ENCODE measurements around the gene OR10P1.
"Not testable (repeated sequence)": the region's sequence is repeated elsewhere in the genome, so short reads cannot be mapped to it uniquely, and the experiment has no call there.

The OR10P1 gene, protein sequence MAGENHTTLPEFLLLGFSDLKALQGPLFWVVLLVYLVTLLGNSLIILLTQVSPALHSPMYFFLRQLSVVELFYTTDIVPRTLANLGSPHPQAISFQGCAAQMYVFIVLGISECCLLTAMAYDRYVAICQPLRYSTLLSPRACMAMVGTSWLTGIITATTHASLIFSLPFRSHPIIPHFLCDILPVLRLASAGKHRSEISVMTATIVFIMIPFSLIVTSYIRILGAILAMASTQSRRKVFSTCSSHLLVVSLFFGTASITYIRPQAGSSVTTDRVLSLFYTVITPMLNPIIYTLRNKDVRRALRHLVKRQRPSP

DNA sequence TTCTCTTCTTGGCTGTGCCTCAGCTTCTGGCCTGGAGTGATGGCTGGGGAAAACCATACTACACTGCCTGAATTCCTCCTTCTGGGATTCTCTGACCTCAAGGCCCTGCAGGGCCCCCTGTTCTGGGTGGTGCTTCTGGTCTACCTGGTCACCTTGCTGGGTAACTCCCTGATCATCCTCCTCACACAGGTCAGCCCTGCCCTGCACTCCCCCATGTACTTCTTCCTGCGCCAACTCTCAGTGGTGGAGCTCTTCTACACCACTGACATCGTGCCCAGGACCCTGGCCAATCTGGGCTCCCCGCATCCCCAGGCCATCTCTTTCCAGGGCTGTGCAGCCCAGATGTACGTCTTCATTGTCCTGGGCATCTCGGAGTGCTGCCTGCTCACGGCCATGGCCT, at the start of gene OR10P1:
TSS of gene OR10P1 (plus strand) at position 40 of the 400 bp plus-strand sequence. CDS start at position 40, 0 bp downstream.
- no peak for DNase-seq (ENCODE audit: low spot score)

DNA sequence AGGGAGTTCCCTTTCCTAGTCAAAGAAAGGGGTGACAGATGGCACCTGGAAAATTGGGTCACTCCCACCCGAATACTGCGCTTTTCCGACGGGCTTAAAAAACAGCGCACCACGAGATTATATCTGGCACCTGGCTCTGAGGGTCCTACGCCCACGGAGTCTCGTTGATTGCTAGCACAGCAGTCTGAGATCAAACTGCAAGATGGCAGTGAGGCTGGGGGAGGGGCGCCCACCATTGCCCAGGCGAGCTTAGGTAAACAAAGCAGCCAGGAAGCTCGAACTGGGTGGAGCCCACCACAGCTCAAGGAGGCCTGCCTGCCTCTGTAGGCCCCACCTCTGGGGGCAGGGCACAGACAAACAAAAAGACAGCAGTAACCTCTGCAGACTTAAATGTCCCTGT, 46.5 kb upstream of the OR10P1 start:
- DNase-seq (ENCODE audit: low spot score) = not testable (repeated sequence)

DNA sequence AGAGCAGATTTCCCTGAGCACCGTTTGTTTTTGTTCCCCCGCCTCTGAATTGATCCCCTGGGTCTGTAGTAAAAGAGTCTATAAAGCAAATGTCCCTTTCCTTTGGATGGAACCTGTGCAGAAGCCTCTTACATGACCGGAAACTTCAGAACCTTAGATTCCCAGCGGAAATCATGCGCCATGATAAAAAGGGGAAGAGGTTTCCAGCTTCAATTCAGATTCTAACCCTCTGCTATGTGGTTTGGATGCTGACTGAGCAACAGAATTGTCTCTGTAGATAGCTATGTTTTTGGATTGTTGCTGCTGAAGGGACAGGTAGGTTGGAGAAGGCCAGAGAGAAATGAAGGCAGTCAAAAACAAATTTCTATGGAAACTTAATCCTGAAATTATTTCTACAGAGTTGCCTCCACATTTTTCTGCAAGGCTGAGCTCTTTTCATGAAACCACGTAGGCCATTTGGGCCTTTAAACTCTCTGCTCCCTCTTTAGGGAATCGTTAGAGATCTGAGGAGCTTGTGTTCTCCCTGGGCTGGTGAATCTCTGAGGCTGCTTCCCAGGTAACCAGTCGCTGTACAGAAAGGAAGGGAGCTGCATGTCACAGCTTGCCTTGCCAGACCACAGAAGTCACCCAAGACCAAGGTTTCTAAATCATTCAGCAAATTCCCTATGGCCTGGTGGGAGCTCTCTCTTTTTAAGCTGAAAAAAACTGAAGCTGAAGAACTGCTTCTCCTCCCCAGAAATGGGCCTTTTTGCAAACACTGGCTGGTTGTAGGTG, 28.7 kb upstream of the OR10P1 start:
- DNase-seq (ENCODE audit: low spot score) = no peak

DNA sequence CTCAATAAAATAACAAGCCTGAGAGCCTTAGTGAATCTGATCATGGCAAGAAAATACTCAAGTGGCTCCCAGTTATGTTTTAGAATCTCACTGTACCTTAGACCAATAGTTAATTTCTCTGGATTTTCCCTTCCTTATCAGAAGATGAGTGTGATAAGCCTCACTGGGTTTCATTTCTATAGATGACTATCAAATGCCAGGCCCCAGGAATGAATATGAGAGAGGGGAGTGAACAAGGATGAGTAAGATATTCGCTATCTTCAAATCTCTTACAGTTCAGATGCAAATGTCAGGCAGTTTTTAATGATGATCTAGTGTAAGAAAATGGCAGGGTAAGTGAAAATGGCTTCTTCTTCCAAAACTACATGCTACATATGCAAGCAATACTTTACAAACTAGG, 26.1 kb upstream of the OR10P1 start:
- DNase-seq (ENCODE audit: low spot score) = no peak

DNA sequence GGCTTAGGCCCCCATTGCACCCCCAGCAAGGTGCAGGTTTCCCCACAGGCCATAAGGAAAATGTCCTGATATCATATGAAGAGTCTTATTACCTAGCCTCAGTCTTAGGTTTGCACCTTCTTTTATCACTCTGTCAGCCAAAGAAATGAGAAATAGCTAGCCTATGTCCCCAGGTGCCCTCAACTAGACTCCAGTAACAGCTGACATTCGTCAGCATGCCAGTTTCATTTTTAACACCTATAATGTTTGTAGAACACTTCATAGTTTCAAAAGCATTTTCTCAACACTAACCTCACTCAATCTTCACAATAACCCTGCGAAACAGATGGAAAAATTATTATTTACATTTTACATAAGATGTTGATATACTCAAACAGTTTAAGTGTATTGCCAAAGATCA, 24.0 kb upstream of the OR10P1 start:
- no peak for DNase-seq (ENCODE audit: low spot score)

DNA sequence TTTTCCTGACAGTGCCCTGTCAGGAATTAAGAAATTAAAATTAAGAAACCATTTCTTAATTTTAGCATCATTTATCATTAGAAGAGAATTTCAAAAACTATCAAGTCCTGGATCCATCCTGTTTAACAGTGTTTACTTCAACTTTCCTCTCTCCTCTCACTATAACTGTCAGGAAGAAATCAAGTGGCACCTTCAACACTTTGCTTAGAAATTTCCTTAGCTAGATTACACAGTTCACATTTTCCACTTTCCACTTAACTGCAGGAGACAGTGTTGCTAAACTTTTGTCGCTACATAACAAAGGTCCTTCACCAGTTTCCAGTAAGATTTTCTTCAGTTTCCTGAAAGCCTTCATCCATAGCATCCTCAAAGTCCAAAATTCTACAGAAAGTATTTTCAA, 21.9 kb upstream of the OR10P1 start:
- DNase-seq (ENCODE audit: low spot score) = no peak

DNA sequence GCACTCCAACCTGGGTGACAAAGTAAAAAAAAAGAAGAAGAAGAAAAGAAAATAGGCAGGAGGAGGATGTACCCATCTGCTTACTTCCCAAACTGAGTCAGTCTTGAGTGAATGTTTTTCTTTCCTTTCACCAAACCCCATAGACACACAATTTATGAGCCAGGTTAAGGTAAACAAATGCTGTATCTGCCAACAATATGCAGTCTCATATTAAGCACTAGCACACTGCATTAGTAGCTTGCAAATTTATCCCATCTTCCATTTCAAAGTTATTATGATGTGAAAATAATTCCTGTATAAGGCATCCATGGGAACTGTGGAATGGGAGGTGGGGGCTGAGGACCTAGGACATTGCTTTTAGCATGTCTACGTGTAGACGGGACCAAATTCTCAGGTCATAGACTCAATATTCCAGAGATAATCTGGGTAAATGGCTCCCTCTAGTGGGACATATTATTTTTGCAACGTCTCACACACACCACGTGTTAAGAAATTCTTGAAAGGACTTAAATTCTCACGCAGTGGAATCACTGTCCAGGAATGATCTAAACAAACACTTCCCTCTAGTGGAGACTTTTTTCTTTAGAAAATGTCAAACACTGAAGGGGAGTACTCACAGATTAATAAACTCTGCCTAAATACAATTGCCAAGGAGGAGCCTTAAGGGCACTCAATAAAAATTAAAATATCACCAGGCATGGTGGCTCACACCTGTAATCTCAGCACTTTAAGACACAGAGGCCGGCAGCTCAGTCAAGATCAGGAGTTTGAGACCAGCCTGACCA, 17.1 kb upstream of the OR10P1 start:
- DNase-seq (ENCODE audit: low spot score) = peak; percentile 97

DNA sequence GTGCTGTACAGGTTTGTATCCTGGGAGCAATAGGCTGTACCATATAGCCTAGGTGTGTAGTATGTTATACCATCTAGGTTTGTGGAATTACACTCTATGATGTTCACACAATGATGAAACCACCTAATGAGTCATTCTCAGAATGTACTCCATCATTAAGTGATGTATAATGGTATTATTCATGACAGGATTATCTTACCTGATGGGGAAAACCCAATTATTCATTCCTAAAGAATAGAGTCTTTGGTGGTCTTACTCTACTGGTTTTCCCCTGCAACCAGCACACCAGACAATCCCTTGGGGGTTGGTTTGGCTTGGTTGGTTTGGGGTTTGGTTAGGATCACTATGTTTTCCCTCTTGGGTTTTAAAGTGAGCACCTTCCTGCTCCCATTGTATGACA, 12.6 kb upstream of the OR10P1 start:
- no peak for DNase-seq (ENCODE audit: low spot score)

DNA sequence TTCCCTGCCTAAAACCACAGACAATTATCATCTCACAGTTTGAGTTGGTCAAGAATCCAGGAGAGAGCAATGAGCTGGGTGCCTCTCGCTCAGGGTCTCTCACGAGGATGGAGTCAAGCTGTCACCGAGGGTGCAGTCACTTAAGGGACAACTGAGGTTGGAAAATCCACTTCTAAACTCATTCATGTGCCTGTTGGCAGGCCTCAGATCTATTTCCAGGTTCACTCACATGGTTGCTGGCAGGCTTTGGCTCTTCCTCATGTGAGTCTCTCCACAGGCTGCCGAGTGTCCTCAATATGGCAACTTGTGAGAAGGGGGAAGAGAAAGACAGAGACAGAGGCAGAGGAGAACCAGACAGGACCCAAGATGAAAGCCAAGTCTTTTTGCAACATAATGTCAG, 10.5 kb upstream of the OR10P1 start:
- no peak for DNase-seq (ENCODE audit: low spot score)

DNA sequence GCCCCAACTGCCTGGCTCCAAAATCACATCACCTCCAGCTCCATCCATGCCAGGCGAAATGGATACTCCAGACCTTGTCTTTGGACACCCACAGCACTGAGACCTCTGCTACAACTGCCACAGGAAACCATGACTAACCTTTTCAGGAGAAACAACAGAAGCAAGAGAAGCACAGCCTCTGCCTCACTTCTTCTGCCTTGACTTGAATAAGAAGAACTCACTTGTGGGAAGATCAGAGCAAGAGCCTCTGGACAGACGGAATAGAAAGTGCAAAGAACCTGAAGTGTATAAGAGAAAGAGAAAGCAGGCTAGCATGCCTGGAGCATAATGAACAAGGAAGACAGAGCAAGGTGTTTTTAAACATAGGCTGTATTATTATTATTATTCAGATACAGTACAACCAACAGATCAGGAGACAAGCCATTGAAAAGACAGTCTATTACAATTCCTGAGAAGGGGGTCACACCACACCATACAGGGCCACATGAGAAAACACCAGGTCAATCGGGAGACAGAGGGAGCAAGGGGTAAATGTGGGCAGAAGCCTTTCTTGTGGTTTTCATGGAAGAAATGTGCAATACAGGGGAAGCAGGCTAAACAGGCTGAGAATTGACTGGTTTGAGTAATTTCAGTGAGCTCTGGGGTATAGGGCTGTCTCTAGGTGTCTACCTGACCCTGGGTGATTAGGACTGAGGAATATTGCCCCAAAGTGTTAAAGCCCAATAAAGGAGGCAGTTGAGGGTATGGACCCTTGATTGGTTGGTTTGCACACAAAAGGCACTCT, 7.4 kb upstream of the OR10P1 start:
- no peak for DNase-seq (ENCODE audit: low spot score)

DNA sequence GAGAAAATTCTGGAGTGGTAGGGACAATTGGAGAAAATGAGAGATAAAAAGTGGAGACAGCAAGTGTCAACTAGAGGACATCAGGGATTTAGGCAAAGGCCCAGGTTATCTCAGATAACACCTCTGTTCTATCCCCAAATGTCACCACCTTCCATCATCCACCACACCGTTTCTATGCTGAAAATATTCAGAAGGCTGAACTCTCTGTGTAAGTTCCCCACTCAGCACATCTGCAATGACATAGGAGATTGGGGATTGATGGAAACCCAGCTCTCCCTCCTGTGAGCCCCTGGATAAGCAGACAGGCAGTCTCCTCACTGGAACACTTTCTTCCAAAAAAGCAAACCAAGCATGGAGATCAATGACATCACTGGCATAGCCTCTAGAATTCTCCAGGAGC, 5.6 kb upstream of the OR10P1 start:
- DNase-seq (ENCODE audit: low spot score) = no peak

DNA sequence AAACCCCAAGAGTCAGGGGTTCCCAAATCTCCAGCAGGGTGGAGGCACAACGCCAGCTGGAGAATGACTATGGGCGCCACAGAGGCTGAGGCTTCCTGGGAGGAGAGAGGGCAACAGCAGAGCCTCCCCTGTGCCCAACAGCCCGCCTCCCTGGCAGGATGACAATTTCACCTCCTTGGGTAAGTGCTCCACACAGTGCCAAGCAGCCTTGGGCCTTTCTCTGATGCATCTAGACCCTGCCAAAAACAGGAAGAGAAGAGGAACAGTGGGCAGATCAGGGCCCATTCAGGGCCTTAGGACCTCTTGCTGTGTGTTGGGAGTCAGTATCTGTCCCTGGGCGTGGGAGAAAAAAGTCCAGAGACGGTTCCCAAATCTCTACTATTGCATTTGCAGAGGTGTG, 5.0 kb upstream of the OR10P1 start:
- no peak for DNase-seq (ENCODE audit: low spot score)

DNA sequence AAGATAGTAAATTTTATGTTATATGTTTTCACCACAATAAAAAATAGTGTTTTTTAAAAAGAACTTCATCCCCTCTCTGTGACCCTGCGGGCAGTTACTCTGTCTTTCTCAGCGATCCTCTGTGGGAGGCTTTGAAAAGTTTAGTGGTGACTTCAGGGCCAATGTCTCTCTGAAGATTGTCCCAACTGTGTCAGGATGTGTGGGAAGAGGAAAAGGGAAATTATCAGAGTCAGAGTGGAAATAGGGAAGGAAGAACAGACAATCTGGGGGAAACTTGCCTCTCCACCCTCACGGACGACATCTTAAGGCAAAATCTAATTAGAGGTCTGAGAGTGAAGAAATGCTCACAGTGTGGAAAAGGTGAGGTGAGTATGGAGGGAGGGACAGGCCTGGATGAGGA, 3.5 kb upstream of the OR10P1 start:
- DNase-seq (ENCODE audit: low spot score) = no peak

DNA sequence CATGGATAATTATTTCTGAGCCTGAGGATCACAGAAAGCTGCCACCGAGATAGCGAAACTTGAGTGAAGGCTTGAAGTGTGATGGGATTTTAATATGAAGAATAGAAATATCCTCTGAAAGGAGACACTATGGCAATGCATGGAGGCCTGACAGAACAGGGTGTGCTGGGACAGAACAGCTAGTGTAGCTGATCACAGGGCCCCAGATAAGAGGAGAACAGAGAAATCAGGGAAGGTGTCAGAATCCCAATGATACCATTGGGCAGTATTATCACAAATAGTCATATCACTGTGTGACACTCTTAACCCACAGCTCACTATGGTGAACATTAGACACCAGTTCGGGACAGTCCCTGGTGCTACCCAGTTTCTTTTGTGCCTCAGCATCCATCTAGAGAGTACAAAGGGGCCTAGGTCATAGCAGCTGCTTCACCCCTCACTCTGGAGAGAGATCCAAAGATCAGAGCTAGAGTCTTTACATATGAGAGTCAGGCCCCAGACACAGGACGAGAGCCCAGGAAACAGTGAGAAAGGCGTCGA, 506 bp upstream of the OR10P1 start:
- DNase-seq (ENCODE audit: low spot score) = no peak

DNA sequence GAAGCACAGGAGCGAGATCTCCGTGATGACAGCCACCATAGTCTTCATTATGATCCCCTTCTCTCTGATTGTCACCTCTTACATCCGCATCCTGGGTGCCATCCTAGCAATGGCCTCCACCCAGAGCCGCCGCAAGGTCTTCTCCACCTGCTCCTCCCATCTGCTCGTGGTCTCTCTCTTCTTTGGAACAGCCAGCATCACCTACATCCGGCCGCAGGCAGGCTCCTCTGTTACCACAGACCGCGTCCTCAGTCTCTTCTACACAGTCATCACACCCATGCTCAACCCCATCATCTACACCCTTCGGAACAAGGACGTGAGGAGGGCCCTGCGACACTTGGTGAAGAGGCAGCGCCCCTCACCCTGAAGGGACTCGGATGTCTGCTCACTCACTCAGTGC, 775 bp downstream of the OR10P1 start:
- no peak for DNase-seq (ENCODE audit: low spot score)

DNA sequence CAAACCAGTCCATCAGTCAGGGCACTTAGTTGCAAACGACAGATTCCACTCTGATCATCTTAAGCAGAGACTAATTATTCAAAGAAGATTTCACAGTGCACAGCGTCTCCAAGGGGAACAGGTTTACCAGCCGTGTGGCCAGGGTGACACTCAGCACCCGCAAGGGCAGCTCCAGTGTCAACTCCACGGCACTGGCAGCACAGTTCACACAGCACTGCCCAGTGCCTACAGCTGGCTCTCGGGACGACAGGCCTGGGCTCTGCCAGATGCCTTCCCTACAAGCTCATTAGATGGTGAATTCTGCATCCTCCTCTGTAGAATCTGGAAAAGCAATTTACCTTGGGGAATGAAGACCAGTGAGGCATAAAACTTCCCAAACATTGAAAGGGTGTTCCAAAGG, 4.9 kb downstream of the OR10P1 start:
- no peak for DNase-seq (ENCODE audit: low spot score)

DNA sequence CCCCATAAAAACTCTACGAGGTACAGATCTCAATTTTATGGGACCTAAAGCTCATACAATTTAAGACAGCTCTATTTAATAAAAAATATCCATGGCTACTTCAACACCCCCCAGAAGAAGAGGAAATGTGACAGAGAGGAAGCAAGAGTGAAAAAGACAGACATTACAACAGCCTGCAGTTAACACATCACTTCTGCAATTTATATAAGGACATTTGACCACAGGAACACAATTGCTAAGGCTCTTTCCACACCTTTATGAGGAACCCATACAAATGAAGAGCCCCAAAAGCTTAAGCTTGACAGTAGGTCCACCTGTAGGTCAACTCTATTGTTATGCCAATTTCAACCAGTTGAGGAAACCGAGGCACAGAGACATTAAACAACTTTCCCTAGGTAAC, 5.6 kb downstream of the OR10P1 start:
- no peak for DNase-seq (ENCODE audit: low spot score)

DNA sequence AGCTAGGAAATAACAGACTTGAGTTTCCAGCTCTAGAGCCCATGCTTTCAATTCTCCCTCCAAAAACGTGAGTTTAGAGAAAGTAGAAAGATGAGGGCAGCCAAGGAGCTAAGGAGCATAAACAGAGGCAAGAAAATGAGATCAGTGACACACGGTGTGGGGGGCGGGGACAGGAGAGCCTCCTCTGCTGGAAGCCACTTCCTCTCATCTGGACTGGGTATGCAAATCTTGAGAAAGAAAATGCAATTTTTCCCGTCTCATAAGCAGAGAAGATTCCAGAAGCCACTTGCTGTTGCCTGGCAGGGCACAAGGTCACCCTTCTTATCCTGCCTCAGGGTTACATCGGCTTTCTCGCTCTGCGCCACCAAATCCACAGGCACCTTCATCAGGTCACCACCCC, 6.0 kb downstream of the OR10P1 start:
- peak; percentile 34 for DNase-seq (ENCODE audit: low spot score)

DNA sequence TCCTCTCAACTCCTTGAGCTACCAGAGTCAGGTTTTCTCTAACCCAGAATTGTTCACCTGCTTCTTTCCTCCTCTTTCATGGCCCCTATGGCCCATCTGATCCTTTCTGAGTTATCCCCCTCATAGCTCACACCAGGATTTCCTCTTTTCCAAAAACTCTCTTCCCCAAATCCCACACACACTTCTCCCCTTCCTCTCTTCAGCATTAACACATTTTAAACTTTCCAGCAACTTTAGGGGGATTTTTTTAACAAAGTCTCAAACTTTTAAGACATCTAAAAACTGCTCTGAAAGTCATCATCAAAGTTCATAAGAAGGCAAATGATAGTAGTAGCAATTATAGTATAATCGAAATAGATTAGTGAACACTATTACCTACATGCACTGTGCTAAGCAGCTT, 7.9 kb downstream of the OR10P1 start:
- DNase-seq (ENCODE audit: low spot score) = no peak

DNA sequence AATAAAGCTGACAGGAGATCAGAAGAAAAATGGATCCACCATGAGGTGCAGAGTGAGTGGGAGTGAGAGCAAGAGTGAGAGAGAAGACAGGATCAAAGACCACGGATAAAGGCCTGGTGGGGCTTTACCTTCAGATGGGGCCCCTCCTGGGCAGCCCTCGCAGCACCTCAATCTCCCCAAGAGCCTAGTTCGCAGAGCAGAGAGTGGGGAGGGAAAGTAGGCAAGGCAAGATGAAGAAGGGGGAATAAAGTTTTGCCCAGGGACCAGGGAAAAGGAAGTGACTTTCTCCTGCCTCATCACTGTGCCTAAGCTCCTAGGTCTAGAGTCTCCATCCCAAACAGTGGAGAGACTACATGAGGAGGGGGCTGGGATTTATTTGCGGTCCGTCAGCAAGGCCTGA, 10.3 kb downstream of the OR10P1 start:
- DNase-seq (ENCODE audit: low spot score) = no peak

DNA sequence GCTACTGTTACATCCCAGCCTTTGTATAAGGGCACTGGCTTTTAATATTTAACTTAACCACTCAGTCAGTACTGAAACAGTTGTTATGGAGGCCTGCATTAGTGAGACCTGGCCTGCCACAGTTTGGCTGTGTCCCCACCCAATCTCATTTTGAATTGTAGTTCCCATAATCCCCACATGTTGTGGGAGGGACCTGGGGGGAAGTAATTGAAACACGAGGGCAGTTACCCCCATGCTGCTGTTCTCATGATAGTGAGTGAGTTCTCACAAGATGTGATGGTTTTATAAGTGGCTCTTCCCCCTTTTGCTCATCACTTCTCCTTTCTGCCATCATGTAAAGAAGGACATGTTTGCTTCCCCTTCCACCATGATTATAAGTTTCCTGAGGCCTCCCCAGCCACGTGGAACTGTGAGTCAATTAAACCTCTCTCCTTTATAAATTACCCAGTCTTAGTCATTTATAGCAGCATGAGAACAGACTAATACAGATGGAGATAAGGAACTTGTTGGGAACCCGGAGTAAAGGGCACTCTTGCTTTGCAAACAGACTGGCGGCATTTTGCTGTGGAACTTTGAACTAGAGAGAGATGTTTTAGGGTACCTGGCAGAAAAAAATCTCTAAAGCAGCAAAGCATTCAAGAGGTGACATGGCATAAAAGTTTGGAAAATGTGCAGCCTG, 14.1 kb downstream of the OR10P1 start:
- DNase-seq (ENCODE audit: low spot score) = not testable (repeated sequence)

Measured in NAMALWA (cell line).